Body of pancreas (tissue), 4 donors: Measurements from ENCODE around the gene CNTNAP2. TPM values are rescaled to one million over a fixed set of nuclear protein-coding genes. Genes with fewer than 3 reads are reported as not detected.

ENCODE experiments used
- ATAC-seq: fragments of 150-250 bp; one replicate; pipeline ENCODE4 v1.9.1; 2016
- DNase-seq, 4 donors: peaks; one replicate each; pipeline ENCODE4 v3.0.0-alpha.2; 2019
- H3K27ac ChIP-seq, 4 donors: fragments of 200-600 bp; sonication (generic); 1 replicate in 3 of 4; 2 replicates in 1 of 4; pipeline versions ENCODE4 v1.5.1 to v1.6.1; 2016 to 2019; ENCODE audit warnings: mild to moderate bottlenecking in 1 of 4, mixed read lengths in 1 of 4, moderate library complexity in 1 of 4
- H3K27me3 ChIP-seq, 2 donors: fragments of 200-600 bp; sonication (generic); one replicate each; pipeline ENCODE4 v1.6.0; 2016; ENCODE audit warnings: mild to moderate bottlenecking in 1 of 2
- H3K36me3 ChIP-seq, 2 donors: fragments of 200-600 bp; sonication (generic); replicated peaks in 1 of 2; 2 replicates each; pipeline ENCODE4 v1.5.1; 2016; ENCODE audit warnings: low read depth in 2 of 2; ENCODE audit not compliant: insufficient read depth in 1 of 2
- H3K4me1 ChIP-seq: fragments of 200-600 bp; sonication (generic); one replicate; pipeline ENCODE4 v1.6.0; 2016
- H3K4me3 ChIP-seq, 2 donors: fragments of 200-600 bp; sonication (generic); 1 replicate in 1 of 2; 2 replicates in 1 of 2; pipeline ENCODE4 v1.5.1; 2016 to 2019
- H3K9me3 ChIP-seq, 3 donors: fragments of 200-600 bp; sonication (generic); 1 replicate in 2 of 3; 2 replicates in 1 of 3; pipeline ENCODE4 v1.5.1; 2016
- CTCF ChIP-seq, 7 experiments: fragments of 450-650 bp in 4 of 7; fragments of 200-600 bp in 3 of 7; sonication (generic) in 3 of 7; IDR thresholded peaks; one replicate each; pipeline ENCODE4 v1.5.1; 2016 to 2019; ENCODE audit warnings: antibody characterized with exemption in 7 of 7
- POLR2A ChIP-seq, 3 donors: fragments of 450-650 bp; IDR thresholded peaks; one replicate each; pipeline ENCODE4 v1.6.1; 2016; ENCODE audit warnings: antibody characterized with exemption in 3 of 3, mild to moderate bottlenecking in 2 of 3
- WGBS, 2 donors: methylation state at CpG; one replicate each; pipeline ENCODE4 v1.1.5; 2017; 5-methylcytosine and 5-hydroxymethylcytosine counted together
- intact Hi-C: fragments of 100-400 bp; cut with DNase I; formaldehyde crosslinking; loops from one replicate; pipeline ENCODE4 v1.15.1; 2023
- total RNA-seq, 2 donors: library from RNA; depleted of rRNA; stranded (reverse); fragments of >200 nt; gene quantifications; one replicate each; pipeline ENCODE4 v1.1.0, GENCODE V29; 2016

CNTNAP2 gene
- total RNA-seq, 2 donors from 2014 or later = 1.0 TPM; not detected in 1

DNA sequence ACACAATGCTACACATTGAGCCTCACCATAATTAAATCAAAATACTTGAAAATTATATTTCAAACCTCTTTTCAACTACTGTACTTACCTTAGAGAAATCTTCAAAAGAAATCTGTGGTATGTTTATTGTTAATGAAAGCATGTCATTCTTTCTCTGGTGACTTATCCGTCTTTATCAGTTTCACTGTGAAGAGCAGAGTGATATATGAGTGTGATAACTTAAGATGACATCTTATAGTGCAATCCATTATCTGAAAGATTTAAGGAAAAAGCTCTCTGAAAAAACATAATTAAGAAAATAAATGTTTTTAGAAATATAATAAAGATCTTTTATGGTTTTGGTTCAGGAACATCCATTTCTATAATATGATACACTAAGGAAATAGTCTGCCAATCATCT lies 1562.3 kb downstream of the CNTNAP2 start:
- no peak for DNase-seq
- 60 to 69% methylated on average over 1 of the region's 1 CpG for WGBS, 2 donors
- TF ChIP-seq CTCF (IDR thresholded peaks at IDR 0.05) (no peak), POLR2A (IDR thresholded peaks at IDR 0.05) (no peak)

DNA sequence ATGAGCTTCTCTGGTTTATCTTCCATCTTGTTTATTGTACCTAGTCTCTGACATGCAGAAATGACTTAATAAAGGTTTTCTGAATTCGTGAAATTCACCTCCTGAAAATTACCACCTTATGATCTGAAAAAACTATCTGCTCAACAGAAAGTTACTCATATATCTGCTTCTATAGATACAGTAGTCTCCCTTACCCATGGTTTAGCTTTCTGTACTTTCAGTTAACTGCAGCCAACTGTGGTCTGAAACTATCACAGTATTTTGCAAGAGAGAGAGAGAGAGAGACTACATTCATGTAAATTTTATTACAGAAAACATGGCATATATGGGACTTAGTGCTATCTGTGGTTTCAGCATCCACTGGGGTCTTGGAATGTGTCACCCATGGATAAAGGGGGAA lies 1564.9 kb downstream of the CNTNAP2 start:
- no peaks in the 10 kb centered on the region for H3K36me3 ChIP-seq
- ATAC-seq (no peak), DNase-seq (no peak)
- no peak for TF ChIP-seq CTCF (IDR thresholded peaks at IDR 0.05)
- TF ChIP-seq POLR2A (IDR thresholded peaks at IDR 0.05) = no peak
- WGBS, 2 donors = 74 to 80% methylated on average over 1 of the region's 1 CpG
- no peak overlapping the region for H3K27ac ChIP-seq
- intact Hi-C loops = no loop called here
- no peaks in the 10 kb centered on the region for H3K4me1 ChIP-seq
- no peaks in the 10 kb centered on the region for H3K9me3 ChIP-seq
- H3K27me3 ChIP-seq = no peaks in the 10 kb centered on the region
- no peak overlapping the region for H3K4me3 ChIP-seq

More for the DNA sequence above, 1562.3 kb downstream of the CNTNAP2 start:
- Histone ChIP-seq H3K4me1 (no peaks in the 10 kb centered on the region), H3K9me3 (no peaks in the 10 kb centered on the region), H3K27ac (no peak overlapping the region), H3K4me3 (no peak overlapping the region), H3K27me3 (no peaks in the 10 kb centered on the region), H3K36me3 (no peaks in the 10 kb centered on the region)
- intact Hi-C loops = no loop called here
- ATAC-seq = no peak

- H3K27ac ChIP-seq = no peak overlapping the region
- H3K4me1 ChIP-seq = no peaks in the 10 kb centered on the region
- ATAC-seq (no peak), DNase-seq (no peak)
- no peak overlapping the region for H3K4me3 ChIP-seq
- intact Hi-C loops = no loop called here
- no peaks in the 10 kb centered on the region for H3K27me3 ChIP-seq
- H3K9me3 ChIP-seq = no peaks in the 10 kb centered on the region
- no peak for TF ChIP-seq POLR2A (IDR thresholded peaks at IDR 0.05)
- no peak for TF ChIP-seq CTCF (IDR thresholded peaks at IDR 0.05)
- 48 to 55% methylated on average over 5 of the region's 5 CpGs for WGBS, 2 donors
- H3K36me3 ChIP-seq = no peaks in the 10 kb centered on the region
These were observed 1584.1 kb downstream of the CNTNAP2 start for GRCh38 chr7:147700702-147701101.

DNA sequence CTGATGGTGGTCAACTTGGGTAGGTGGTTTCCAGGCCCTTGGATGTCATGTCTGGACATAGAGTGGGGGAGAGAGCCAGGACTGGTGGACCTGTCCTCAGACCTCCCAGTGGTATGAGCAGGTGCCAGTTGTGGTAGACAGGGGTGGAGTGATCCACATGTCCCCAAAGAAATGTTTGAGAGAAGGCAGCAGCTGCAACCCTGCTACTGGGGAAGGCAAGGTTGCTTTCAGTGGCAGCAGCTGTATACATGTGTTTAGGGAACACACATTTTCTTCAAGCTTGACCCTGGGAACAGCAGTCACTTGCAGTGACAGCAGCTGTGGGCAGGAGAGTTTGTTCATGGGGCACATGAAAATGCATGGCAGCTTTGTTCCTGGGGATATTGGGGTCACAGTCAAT lies 1591.3 kb downstream of the CNTNAP2 start:
- Histone ChIP-seq H3K36me3 (no peaks in the 10 kb centered on the region), H3K27ac (no peak overlapping the region), H3K27me3 (no peaks in the 10 kb centered on the region), H3K4me1 (no peaks in the 10 kb centered on the region), H3K4me3 (no peak overlapping the region), H3K9me3 (peaks cover 0 to 8% (median 0%) of the 10 kb centered on the region in 3 donors)
- DNase-seq = no peak
- TF ChIP-seq POLR2A (IDR thresholded peaks at IDR 0.05) (no peak), CTCF (IDR thresholded peaks at IDR 0.05) (no peak)
- intact Hi-C loops = no loop called here
- ATAC-seq = no peak

GRCh38 chr7:147708871-147709270 lies 1592.3 kb downstream of the CNTNAP2 start:
- 62 to 75% methylated on average over 6 of the region's 6 CpGs for WGBS, 2 donors
- H3K4me1 ChIP-seq = no peaks in the 10 kb centered on the region

More at GRCh38 chr7:147708871-147709270, 1592.3 kb downstream of the CNTNAP2 start:
- Histone ChIP-seq H3K27ac (no peak overlapping the region), H3K27me3 (no peaks in the 10 kb centered on the region), H3K9me3 (peaks cover 0 to 8% (median 0%) of the 10 kb centered on the region in 3 donors), H3K36me3 (no peaks in the 10 kb centered on the region), H3K4me3 (no peak overlapping the region)
- no peak for ATAC-seq
- TF ChIP-seq POLR2A (IDR thresholded peaks at IDR 0.05) (no peak), CTCF (IDR thresholded peaks at IDR 0.05) (no peak)
- intact Hi-C loops = no loop called here
- DNase-seq = no peak
